Neural progenitor cell (in vitro differentiated cells): ENCODE results near the gene MYH7B. TPM values are rescaled to one million over a fixed set of nuclear protein-coding genes. Genes with fewer than 3 reads are reported as not detected.
A peak's percentile ranks its signal among the peaks of the same experiment; 100 is the strongest.

Source experiments
- DNase-seq: peaks from one replicate; pipeline ENCODE4 v3.0.0-alpha.2; 2016; ENCODE audit warnings: low spot score
- H2AFZ ChIP-seq: fragments of 200-600 bp; sonication (generic); replicated peaks from 2 replicates; pipeline ENCODE4 v1.6.1; 2016; ENCODE audit warnings: antibody characterized with exemption
- H3F3A ChIP-seq: fragments of 200-600 bp; sonication (generic); 2 replicates; pipeline ENCODE4 v1.6.1; 2016; ENCODE audit warnings: antibody characterized with exemption, low read depth
- H3K27ac ChIP-seq: fragments of 200-600 bp; sonication (generic); 2 replicates; pipeline ENCODE4 v1.5.1; 2016; ENCODE audit warnings: mild to moderate bottlenecking
- H3K27me3 ChIP-seq: fragments of 200-600 bp; sonication (generic); 2 replicates; pipeline ENCODE4 v1.6.1; 2016; ENCODE audit warnings: mild to moderate bottlenecking, moderate library complexity
- H3K36me3 ChIP-seq: fragments of 200-600 bp; sonication (generic); 2 replicates; pipeline ENCODE4 v1.5.1; 2016
- H3K4me1 ChIP-seq: fragments of 200-600 bp; sonication (generic); 2 replicates; pipeline ENCODE4 v1.6.1; 2016; ENCODE audit warnings: mixed run types
- H3K4me2 ChIP-seq: fragments of 200-600 bp; sonication (generic); 2 replicates; pipeline ENCODE4 v1.6.1; 2016
- H3K4me3 ChIP-seq: fragments of 200-600 bp; sonication (generic); 2 replicates; pipeline ENCODE4 v1.5.1; 2016
- H3K79me2 ChIP-seq: fragments of 200-600 bp; sonication (generic); 2 replicates; pipeline ENCODE4 v1.6.1; 2016; ENCODE audit warnings: low read depth
- H3K9ac ChIP-seq: fragments of 200-600 bp; sonication (generic); 2 replicates; pipeline ENCODE4 v1.6.1; 2016
- H3K9me3 ChIP-seq: fragments of 200-600 bp; sonication (generic); 2 replicates; pipeline ENCODE4 v1.5.1; 2016; ENCODE audit warnings: low read depth
- H4K20me1 ChIP-seq: fragments of 200-600 bp; sonication (generic); 2 replicates; pipeline ENCODE4 v1.6.1; 2016; ENCODE audit warnings: low read depth
- H3K27ac Mint-ChIP-seq: 3 replicates; pipeline ENCODE4 v1.8.0; 2021; ENCODE audit warnings: mixed read lengths
- H3K27me3 Mint-ChIP-seq: 2 replicates; pipeline ENCODE4 v1.8.0; 2022; ENCODE audit warnings: low read depth, mild to moderate bottlenecking, inconsistent platforms, moderate library complexity, mixed read lengths; ENCODE audit not compliant: insufficient read depth
- H3K36me3 Mint-ChIP-seq: 3 replicates; pipeline ENCODE4 v1.8.0; 2021; ENCODE audit warnings: mixed read lengths
- H3K4me1 Mint-ChIP-seq: 3 replicates; pipeline ENCODE4 v1.8.0; 2021; ENCODE audit warnings: mixed read lengths
- H3K4me3 Mint-ChIP-seq: 3 replicates; pipeline ENCODE4 v1.8.0; 2021; ENCODE audit warnings: mild to moderate bottlenecking, moderate library complexity, mixed read lengths
- H3K9me3 Mint-ChIP-seq: 3 replicates; pipeline ENCODE4 v1.8.0; 2020; ENCODE audit warnings: mixed read lengths
- CTCF ChIP-seq: fragments of 200-600 bp; sonication (generic); IDR thresholded peaks from 2 replicates; pipeline ENCODE4 v1.5.1; 2017; ENCODE audit warnings: antibody characterized with exemption, mild to moderate bottlenecking
- EZH2 ChIP-seq: fragments of 200-600 bp; sonication (generic); IDR thresholded peaks from 2 replicates; pipeline ENCODE4 v1.6.1; 2017; ENCODE audit warnings: antibody characterized with exemption, mild to moderate bottlenecking, moderate library complexity
- EZH2phosphoT487 ChIP-seq: fragments of 200-600 bp; sonication (generic); IDR thresholded peaks from 2 replicates; pipeline ENCODE4 v1.6.1; 2017; ENCODE audit warnings: antibody characterized with exemption
- total RNA-seq: library from RNA; depleted of rRNA; stranded (reverse); fragments of >200 nt; gene quantifications from 2 replicates; pipeline ENCODE4 v1.2.3, GENCODE V29; 2015; ENCODE audit warnings: low replicate concordance

Gene MYH7B
- total RNA-seq, 1 donor from 2014 or later = not detected

DNA sequence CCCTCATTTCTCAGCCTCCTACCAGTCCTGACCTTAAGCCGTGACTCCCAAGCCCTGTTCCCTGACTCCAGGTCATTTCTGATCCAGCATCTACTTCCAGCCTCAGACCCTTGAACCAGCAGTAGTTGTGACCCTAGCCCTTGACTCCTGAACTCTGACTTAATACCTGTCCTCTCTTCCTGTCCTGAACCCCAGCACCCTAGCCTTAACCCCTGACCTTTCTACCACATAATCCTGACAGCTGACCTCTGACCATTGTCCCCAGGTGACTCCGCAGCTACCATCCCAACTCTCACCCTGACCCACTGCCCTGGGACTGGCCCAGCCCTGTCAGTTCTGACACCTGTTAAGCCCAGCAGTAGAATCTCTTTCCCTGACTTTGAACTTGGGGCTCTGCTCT lies 42.1 kb downstream of the MYH7B start:
- no peak for DNase-seq
- no peaks in the 10 kb centered on the region for H3K36me3 ChIP-seq
- TF ChIP-seq CTCF (no peak), EZH2phosphoT487 (no peak), EZH2 (no peak)
- no peak overlapping the region for H2AFZ ChIP-seq
- H3K4me2 ChIP-seq = no peak overlapping the region
- Mint-ChIP-seq H3K4me3 (peak overlapping the region; percentile 23), H3K9me3 (no peaks in the 10 kb centered on the region), H3K27ac (peak overlapping the region; percentile 82), H3K4me1 (no peaks in the 10 kb centered on the region), H3K27me3 (peaks cover 3% of the 10 kb centered on the region), H3K36me3 (peaks cover 22% of the 10 kb centered on the region)
- no peaks in the 10 kb centered on the region for H3K27me3 ChIP-seq
- no peak overlapping the region for H3K4me3 ChIP-seq
- peaks cover 9% of the 10 kb centered on the region for H4K20me1 ChIP-seq
- H3K9ac ChIP-seq = no peak overlapping the region
- no peaks in the 10 kb centered on the region for H3K79me2 ChIP-seq
- H3K27ac ChIP-seq = no peak overlapping the region
- H3K4me1 ChIP-seq = no peaks in the 10 kb centered on the region
- no peaks in the 10 kb centered on the region for H3F3A ChIP-seq
- no peaks in the 10 kb centered on the region for H3K9me3 ChIP-seq

GRCh38 chr20:34998331-34998950 lies 42.8 kb downstream of the MYH7B start:
- H3K9me3 ChIP-seq = no peaks in the 10 kb centered on the region
- no peak overlapping the region for H2AFZ ChIP-seq
- no peak overlapping the region for H3K4me3 ChIP-seq
- no peak for TF ChIP-seq EZH2
- no peak for TF ChIP-seq CTCF
- TF ChIP-seq EZH2phosphoT487 = no peak
- no peak overlapping the region for H3K9ac ChIP-seq
- no peaks in the 10 kb centered on the region for H3K27me3 ChIP-seq
- H3K9me3 Mint-ChIP-seq = no peaks in the 10 kb centered on the region
- H3K27me3 Mint-ChIP-seq = peaks cover 3% of the 10 kb centered on the region
- no peaks in the 10 kb centered on the region for H3K4me1 Mint-ChIP-seq
- H3K79me2 ChIP-seq = no peaks in the 10 kb centered on the region
- H3K4me2 ChIP-seq = no peak overlapping the region
- peaks cover 22% of the 10 kb centered on the region for H3K36me3 Mint-ChIP-seq
- DNase-seq = no peak
- H3F3A ChIP-seq = no peaks in the 10 kb centered on the region
- no peak overlapping the region for H3K27ac ChIP-seq
- H3K4me1 ChIP-seq = no peaks in the 10 kb centered on the region
- peaks cover 9% of the 10 kb centered on the region for H4K20me1 ChIP-seq
- peak overlapping the region; percentile 82 for H3K27ac Mint-ChIP-seq
- H3K4me3 Mint-ChIP-seq = no peak overlapping the region
- no peaks in the 10 kb centered on the region for H3K36me3 ChIP-seq

DNA sequence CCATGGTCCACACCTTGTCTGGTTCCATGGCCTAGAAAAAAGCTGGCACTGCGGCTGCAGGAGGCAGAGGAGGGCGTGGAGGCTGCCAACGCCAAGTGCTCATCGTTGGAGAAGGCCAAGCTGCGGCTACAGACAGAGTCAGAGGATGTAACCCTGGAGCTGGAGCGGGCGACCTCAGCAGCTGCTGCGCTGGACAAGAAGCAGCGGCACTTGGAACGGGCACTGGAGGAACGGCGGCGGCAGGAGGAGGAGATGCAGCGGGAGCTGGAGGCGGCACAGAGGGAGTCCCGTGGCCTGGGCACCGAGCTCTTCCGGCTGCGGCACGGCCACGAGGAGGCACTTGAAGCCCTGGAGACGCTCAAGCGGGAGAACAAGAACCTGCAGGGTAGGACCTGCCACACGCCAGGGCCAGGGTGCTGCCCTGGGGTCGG lies 43.4 kb downstream of the MYH7B start:
- Mint-ChIP-seq H3K9me3 (no peaks in the 10 kb centered on the region), H3K36me3 (peaks cover 24% of the 10 kb centered on the region), H3K27me3 (peaks cover 3% of the 10 kb centered on the region), H3K4me3 (no peak overlapping the region), H3K4me1 (no peaks in the 10 kb centered on the region), H3K27ac (no peak overlapping the region)
- Histone ChIP-seq H3K4me3 (no peak overlapping the region), H3K9ac (no peak overlapping the region), H3K9me3 (no peaks in the 10 kb centered on the region), H3K79me2 (no peaks in the 10 kb centered on the region), H4K20me1 (peaks cover 9% of the 10 kb centered on the region), H2AFZ (no peak overlapping the region), H3K27ac (no peak overlapping the region), H3K36me3 (no peaks in the 10 kb centered on the region), H3K27me3 (no peaks in the 10 kb centered on the region), H3K4me1 (no peaks in the 10 kb centered on the region), H3F3A (no peaks in the 10 kb centered on the region), H3K4me2 (no peak overlapping the region)
- no peak for DNase-seq
- no peak for TF ChIP-seq EZH2phosphoT487
- no peak for TF ChIP-seq EZH2
- TF ChIP-seq CTCF = no peak
